ENCODE results near the gene PCDH9.

The PCDH9 gene

DNA sequence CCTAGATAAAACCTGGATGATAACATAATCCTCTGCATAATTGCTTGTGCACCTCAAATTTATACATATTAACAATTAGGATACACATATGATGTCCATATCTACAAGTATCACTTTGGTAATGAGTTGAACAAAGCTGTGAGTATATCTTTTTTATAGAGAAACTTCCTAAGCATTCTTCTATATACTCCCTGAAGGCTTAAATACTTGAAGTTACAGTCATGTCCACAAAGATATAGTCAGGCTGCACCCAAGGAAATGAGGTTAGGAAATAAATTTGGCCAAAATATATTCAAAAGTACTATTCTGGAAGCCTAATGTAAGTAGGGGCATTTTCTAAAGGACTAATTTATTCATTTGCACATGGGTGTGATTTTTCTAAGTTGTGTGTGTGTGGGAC lies 761.5 kb downstream of the PCDH9 start:
- Histone ChIP-seq H3F3A (ENCODE audit: insufficient read depth) (no peaks in the 10 kb centered on the region), H3K27ac (ENCODE audit: low read depth, low read length) (no peak overlapping the region), H3K79me2 (ENCODE audit: insufficient read depth, low read length) (no peaks in the 10 kb centered on the region), H3K9me2 (replicated peaks; ENCODE audit: insufficient read depth, low read length) (no peaks in the 10 kb centered on the region), H3K9me3 (ENCODE audit: insufficient read depth, low read length) (no peaks in the 10 kb centered on the region), H2AFZ (ENCODE audit: low read depth, low read length, severe bottlenecking) (no peak overlapping the region), H3K27me3 (ENCODE audit: low read length) (no peaks in the 10 kb centered on the region), H3K9ac (ENCODE audit: low read length) (no peak overlapping the region), H3K4me3 (ENCODE audit: insufficient read depth, low read length, poor library complexity, severe bottlenecking) (no peak overlapping the region), H4K20me1 (ENCODE audit: low read depth, low read length) (no peaks in the 10 kb centered on the region), H3K36me3 (ENCODE audit: low read length) (no peaks in the 10 kb centered on the region), H3K4me2 (ENCODE audit: low read depth, low read length, poor library complexity, severe bottlenecking) (no peak overlapping the region)
- TF ChIP-seq, protein P1, sequence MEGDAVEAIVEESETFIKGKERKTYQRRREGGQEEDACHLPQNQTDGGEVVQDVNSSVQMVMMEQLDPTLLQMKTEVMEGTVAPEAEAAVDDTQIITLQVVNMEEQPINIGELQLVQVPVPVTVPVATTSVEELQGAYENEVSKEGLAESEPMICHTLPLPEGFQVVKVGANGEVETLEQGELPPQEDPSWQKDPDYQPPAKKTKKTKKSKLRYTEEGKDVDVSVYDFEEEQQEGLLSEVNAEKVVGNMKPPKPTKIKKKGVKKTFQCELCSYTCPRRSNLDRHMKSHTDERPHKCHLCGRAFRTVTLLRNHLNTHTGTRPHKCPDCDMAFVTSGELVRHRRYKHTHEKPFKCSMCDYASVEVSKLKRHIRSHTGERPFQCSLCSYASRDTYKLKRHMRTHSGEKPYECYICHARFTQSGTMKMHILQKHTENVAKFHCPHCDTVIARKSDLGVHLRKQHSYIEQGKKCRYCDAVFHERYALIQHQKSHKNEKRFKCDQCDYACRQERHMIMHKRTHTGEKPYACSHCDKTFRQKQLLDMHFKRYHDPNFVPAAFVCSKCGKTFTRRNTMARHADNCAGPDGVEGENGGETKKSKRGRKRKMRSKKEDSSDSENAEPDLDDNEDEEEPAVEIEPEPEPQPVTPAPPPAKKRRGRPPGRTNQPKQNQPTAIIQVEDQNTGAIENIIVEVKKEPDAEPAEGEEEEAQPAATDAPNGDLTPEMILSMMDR (IDR thresholded peaks at IDR 0.05; ENCODE audit: insufficient read depth, low read length, poor library complexity, severe bottlenecking): no peak
- no peak for TF ChIP-seq EZH2phosphoT487 (conservative IDR thresholded peaks at IDR 0.05; ENCODE audit: low read length)

DNA sequence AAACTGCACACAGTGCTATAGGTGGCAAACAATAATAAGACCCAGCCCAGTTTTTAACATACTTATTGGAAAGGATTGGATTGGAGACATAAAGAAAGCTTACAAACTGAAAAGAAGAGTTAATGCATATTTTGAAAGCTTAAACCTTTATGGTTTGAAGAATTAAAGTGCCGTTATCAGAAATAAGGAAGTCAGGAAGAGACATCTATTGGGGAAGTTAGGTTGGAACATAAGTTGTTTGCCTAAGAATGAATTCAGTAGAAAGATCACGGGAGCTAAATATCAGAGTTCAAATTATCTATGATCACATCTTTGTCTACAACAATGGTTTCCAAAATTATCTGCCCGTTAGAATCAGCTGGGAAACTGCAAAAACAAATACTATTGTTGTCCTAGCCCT lies 767.9 kb downstream of the PCDH9 start:
- Histone ChIP-seq H3K79me2 (ENCODE audit: insufficient read depth, low read length) (no peaks in the 10 kb centered on the region), H3F3A (ENCODE audit: insufficient read depth) (no peaks in the 10 kb centered on the region), H3K9ac (ENCODE audit: low read length) (no peak overlapping the region), H3K4me3 (ENCODE audit: insufficient read depth, low read length, poor library complexity, severe bottlenecking) (no peak overlapping the region), H3K27ac (ENCODE audit: low read depth, low read length) (no peak overlapping the region), H3K9me2 (replicated peaks; ENCODE audit: insufficient read depth, low read length) (no peaks in the 10 kb centered on the region), H3K4me2 (ENCODE audit: low read depth, low read length, poor library complexity, severe bottlenecking) (no peak overlapping the region), H3K36me3 (ENCODE audit: low read length) (no peaks in the 10 kb centered on the region), H3K9me3 (ENCODE audit: insufficient read depth, low read length) (no peaks in the 10 kb centered on the region), H3K27me3 (ENCODE audit: low read length) (no peaks in the 10 kb centered on the region), H4K20me1 (ENCODE audit: low read depth, low read length) (no peaks in the 10 kb centered on the region), H2AFZ (ENCODE audit: low read depth, low read length, severe bottlenecking) (no peak overlapping the region)
- no peak for TF ChIP-seq EZH2phosphoT487 (conservative IDR thresholded peaks at IDR 0.05; ENCODE audit: low read length)
- TF ChIP-seq, protein P1 (IDR thresholded peaks at IDR 0.05; ENCODE audit: insufficient read depth, low read length, poor library complexity, severe bottlenecking): no peak

DNA sequence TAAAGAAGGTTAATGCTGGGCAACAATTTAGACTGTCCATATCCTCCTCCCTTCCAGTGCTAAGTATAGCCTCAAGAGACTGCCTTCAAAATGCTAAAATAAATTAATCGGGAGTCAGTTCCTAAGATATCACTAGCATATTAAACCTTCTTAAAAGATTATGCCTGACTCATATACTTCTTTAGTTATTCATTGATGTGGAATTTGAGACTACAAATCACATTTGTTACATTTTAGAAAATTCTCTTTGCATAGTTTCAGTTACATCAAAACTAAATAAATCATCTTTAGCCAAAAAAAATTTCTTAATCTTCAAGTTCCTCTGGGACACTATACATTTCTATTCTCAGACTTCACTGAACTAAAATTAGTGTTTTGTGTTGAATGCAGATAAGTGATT lies 769.1 kb downstream of the PCDH9 start:
- Histone ChIP-seq H3K9me3 (ENCODE audit: insufficient read depth, low read length) (no peaks in the 10 kb centered on the region), H3K36me3 (ENCODE audit: low read length) (no peaks in the 10 kb centered on the region), H3K4me2 (ENCODE audit: low read depth, low read length, poor library complexity, severe bottlenecking) (no peak overlapping the region), H3K27ac (ENCODE audit: low read depth, low read length) (no peak overlapping the region), H2AFZ (ENCODE audit: low read depth, low read length, severe bottlenecking) (no peak overlapping the region), H3K79me2 (ENCODE audit: insufficient read depth, low read length) (no peaks in the 10 kb centered on the region), H3K9me2 (replicated peaks; ENCODE audit: insufficient read depth, low read length) (no peaks in the 10 kb centered on the region), H3K4me3 (ENCODE audit: insufficient read depth, low read length, poor library complexity, severe bottlenecking) (no peak overlapping the region), H4K20me1 (ENCODE audit: low read depth, low read length) (no peaks in the 10 kb centered on the region), H3K27me3 (ENCODE audit: low read length) (no peaks in the 10 kb centered on the region), H3F3A (ENCODE audit: insufficient read depth) (no peaks in the 10 kb centered on the region), H3K9ac (ENCODE audit: low read length) (no peak overlapping the region)
- TF ChIP-seq, protein P1 (IDR thresholded peaks at IDR 0.05; ENCODE audit: insufficient read depth, low read length, poor library complexity, severe bottlenecking): no peak
- no peak for TF ChIP-seq EZH2phosphoT487 (conservative IDR thresholded peaks at IDR 0.05; ENCODE audit: low read length)

All from SU-DHL-6 (cell line).